ENCODE data around the gene PTPRN2. TPM values are rescaled to one million over a fixed set of nuclear protein-coding genes. Genes with fewer than 3 reads are reported as not detected.

Gene PTPRN2
- total and polyA plus RNA-seq, 2 donors (not counting 1 experiment from before 2014, with no cell fraction given): 0.54 to 1.2 TPM

GRCh38 chr7:157547102-157547501, 1040.5 kb downstream of the PTPRN2 start:
- H3K9ac ChIP-seq (ENCODE audit: insufficient read depth, low read length): no peak overlapping the region
- no peak for DNase-seq (ENCODE audit: low read depth in 2 of 2)
- H3K79me2 ChIP-seq (ENCODE audit: control insufficient read depth, insufficient read depth, low read length): no peaks in the 10 kb centered on the region
- no peaks in the 10 kb centered on the region for H3K4me1 ChIP-seq (ENCODE audit: control insufficient read depth, extremely low read depth, insufficient read depth, low read length)
- no peaks in the 10 kb centered on the region for H4K20me1 ChIP-seq (ENCODE audit: control insufficient read depth, extremely low read depth, insufficient read depth, low read length)
- no peak overlapping the region for H2AFZ ChIP-seq (ENCODE audit: low read length)
- TF ChIP-seq EZH2 (IDR thresholded peaks at IDR 0.05; ENCODE audit: low read length, missing control alignments): no peak
- TF ChIP-seq CTCF (conservative IDR thresholded peaks at IDR 0.05 in 1 of 2, IDR thresholded peaks at IDR 0.05 in 1 of 2; ENCODE audit: low read depth in 1 of 2, low read length in 2 of 2): no peak
- no peaks in the 10 kb centered on the region for H3K36me3 ChIP-seq (ENCODE audit: control insufficient read depth, insufficient read depth, low read length)
- H3K4me2 ChIP-seq (ENCODE audit: extremely low read depth, insufficient read depth, low read length): no peak overlapping the region
- H3K27ac ChIP-seq (ENCODE audit: insufficient read depth, low read length): no peak overlapping the region
- H3K27me3 ChIP-seq (ENCODE audit: control insufficient read depth, insufficient read depth, low read length): no peaks in the 10 kb centered on the region
- no peaks in the 10 kb centered on the region for H3K9me3 ChIP-seq (ENCODE audit: control insufficient read depth, insufficient read depth, low read depth, low read length)
- H3K4me3 ChIP-seq (replicated peaks in 1 of 4; ENCODE audit: control extremely low read depth in 1 of 4, insufficient read depth in 1 of 4, low read depth in 3 of 4, low read length in 4 of 4): no peak overlapping the region

- Histone ChIP-seq H4K20me1 (ENCODE audit: control insufficient read depth, extremely low read depth, insufficient read depth, low read length) (no peaks in the 10 kb centered on the region), H3K27ac (ENCODE audit: insufficient read depth, low read length) (no peak overlapping the region), H2AFZ (ENCODE audit: low read length) (no peak overlapping the region), H3K4me2 (ENCODE audit: extremely low read depth, insufficient read depth, low read length) (no peak overlapping the region), H3K9me3 (ENCODE audit: control insufficient read depth, insufficient read depth, low read depth, low read length) (no peaks in the 10 kb centered on the region), H3K4me3 (replicated peaks in 1 of 4; ENCODE audit: control extremely low read depth in 1 of 4, insufficient read depth in 1 of 4, low read depth in 3 of 4, low read length in 4 of 4) (no peak overlapping the region), H3K4me1 (ENCODE audit: control insufficient read depth, extremely low read depth, insufficient read depth, low read length) (no peaks in the 10 kb centered on the region), H3K27me3 (ENCODE audit: control insufficient read depth, insufficient read depth, low read length) (no peaks in the 10 kb centered on the region), H3K79me2 (ENCODE audit: control insufficient read depth, insufficient read depth, low read length) (no peaks in the 10 kb centered on the region), H3K36me3 (ENCODE audit: control insufficient read depth, insufficient read depth, low read length) (no peaks in the 10 kb centered on the region), H3K9ac (ENCODE audit: insufficient read depth, low read length) (no peak overlapping the region)
- no peak for DNase-seq (ENCODE audit: low read depth in 2 of 2)
- no peak for TF ChIP-seq EZH2 (IDR thresholded peaks at IDR 0.05; ENCODE audit: low read length, missing control alignments)
- no peak for TF ChIP-seq CTCF (conservative IDR thresholded peaks at IDR 0.05 in 1 of 2, IDR thresholded peaks at IDR 0.05 in 1 of 2; ENCODE audit: low read depth in 1 of 2, low read length in 2 of 2)
Observed at GRCh38 chr7:157545681-157546060, 1042.0 kb downstream of the PTPRN2 start.

GRCh38 chr7:157544980-157545680, 1042.5 kb downstream of the PTPRN2 start:
- H3K4me3 ChIP-seq (replicated peaks in 1 of 4; ENCODE audit: control extremely low read depth in 1 of 4, insufficient read depth in 1 of 4, low read depth in 3 of 4, low read length in 4 of 4): no peak overlapping the region
- no peak for TF ChIP-seq EZH2 (IDR thresholded peaks at IDR 0.05; ENCODE audit: low read length, missing control alignments)

More at GRCh38 chr7:157544980-157545680, 1042.5 kb downstream of the PTPRN2 start:
- Histone ChIP-seq H3K27ac (ENCODE audit: insufficient read depth, low read length) (no peak overlapping the region), H3K9me3 (ENCODE audit: control insufficient read depth, insufficient read depth, low read depth, low read length) (no peaks in the 10 kb centered on the region), H4K20me1 (ENCODE audit: control insufficient read depth, extremely low read depth, insufficient read depth, low read length) (no peaks in the 10 kb centered on the region), H3K79me2 (ENCODE audit: control insufficient read depth, insufficient read depth, low read length) (no peaks in the 10 kb centered on the region), H3K27me3 (ENCODE audit: control insufficient read depth, insufficient read depth, low read length) (no peaks in the 10 kb centered on the region), H3K36me3 (ENCODE audit: control insufficient read depth, insufficient read depth, low read length) (no peaks in the 10 kb centered on the region), H3K4me1 (ENCODE audit: control insufficient read depth, extremely low read depth, insufficient read depth, low read length) (no peaks in the 10 kb centered on the region), H3K9ac (ENCODE audit: insufficient read depth, low read length) (no peak overlapping the region), H2AFZ (ENCODE audit: low read length) (no peak overlapping the region), H3K4me2 (ENCODE audit: extremely low read depth, insufficient read depth, low read length) (no peak overlapping the region)
- no peak for DNase-seq (ENCODE audit: low read depth in 2 of 2)

Measured in fibroblast of lung (primary cell).